ENCODE measurements around the gene C16orf96. TPM values are rescaled to one million over a fixed set of nuclear protein-coding genes. Genes with fewer than 3 reads are reported as not detected.

Gene C16orf96
- polyA plus RNA-seq, 1 donor = 1.1 TPM

- no peak for DNase-seq
Observed at GRCh38 chr16:4618645-4619418, 62.7 kb downstream of the C16orf96 start.

GRCh38 chr16:4623593-4623992 is 67.5 kb downstream of the C16orf96 start:
- no peak for DNase-seq

- peak; percentile 98 for DNase-seq
Observed at GRCh38 chr16:4624015-4624826, 68.1 kb downstream of the C16orf96 start, which contains the start of gene MGRN1. TSS of gene MGRN1 (plus strand) at chr16:4624826. CDS start at chr16:4624961, 135 bp downstream.

- peak; percentile 64 for DNase-seq
Observed at GRCh38 chr16:4624827-4625559, 68.9 kb downstream of the C16orf96 start.

- no peak for DNase-seq
Observed at GRCh38 chr16:4625560-4626159, 69.5 kb downstream of the C16orf96 start.

GRCh38 chr16:4626396-4626795 is 70.3 kb downstream of the C16orf96 start:
- DNase-seq = no peak

- no peak for DNase-seq
Observed at GRCh38 chr16:4628283-4628682, 72.1 kb downstream of the C16orf96 start.

- DNase-seq = no peak
Observed at GRCh38 chr16:4631444-4631843, 75.3 kb downstream of the C16orf96 start.

GRCh38 chr16:4633910-4634635 is 77.9 kb downstream of the C16orf96 start:
- DNase-seq = no peak

GRCh38 chr16:4634768-4635167 is 78.6 kb downstream of the C16orf96 start:
- DNase-seq = no peak

GRCh38 chr16:4636196-4636595 is 80.1 kb downstream of the C16orf96 start:
- DNase-seq = no peak

- no peak for DNase-seq
Observed at GRCh38 chr16:4637501-4638166, 81.5 kb downstream of the C16orf96 start.

- no peak for DNase-seq
Observed at GRCh38 chr16:4639899-4640509, 83.9 kb downstream of the C16orf96 start.

- no peak for DNase-seq
Observed at GRCh38 chr16:4640572-4641305, 84.6 kb downstream of the C16orf96 start.

GRCh38 chr16:4641306-4641687 is 85.2 kb downstream of the C16orf96 start:
- DNase-seq = no peak

GRCh38 chr16:4641895-4642294 is 85.8 kb downstream of the C16orf96 start:
- DNase-seq = no peak

- DNase-seq = no peak
Observed at GRCh38 chr16:4646773-4647643, 90.9 kb downstream of the C16orf96 start.

GRCh38 chr16:4647644-4647980 is 91.5 kb downstream of the C16orf96 start:
- no peak for DNase-seq

GRCh38 chr16:4648917-4649316 is 92.8 kb downstream of the C16orf96 start:
- no peak for DNase-seq

Data from hindlimb muscle (tissue), 1 donor.